Mesendoderm (in vitro differentiated cells): ENCODE results near the gene ACBD3.

Source experiments
- DNase-seq: peaks from one replicate; pipeline ENCODE4 v3.0.0; 2013
- H2AK5ac ChIP-seq: 2 replicates; pipeline ENCODE4 v1.6.1; 2013; ENCODE audit warnings: low read length, inconsistent platforms
- H2BK120ac ChIP-seq: 2 replicates; pipeline ENCODE4 v1.6.1; 2013; ENCODE audit warnings: low read depth, mild to moderate bottlenecking, low read length, moderate library complexity, mixed read lengths
- H2BK15ac ChIP-seq: replicated peaks from 2 replicates; pipeline ENCODE4 v1.6.1; 2013; ENCODE audit warnings: low read depth, mild to moderate bottlenecking, moderate library complexity
- H2BK5ac ChIP-seq: 2 replicates; pipeline ENCODE4 v1.6.1; 2013; ENCODE audit warnings: low read length, inconsistent platforms
- H3K18ac ChIP-seq: 2 replicates; pipeline ENCODE4 v1.6.1; 2013; ENCODE audit warnings: mild to moderate bottlenecking, low read length, mixed read lengths
- H3K23ac ChIP-seq: one replicate; pipeline ENCODE4 v1.6.1; 2013; ENCODE audit warnings: low read length
- H3K27ac ChIP-seq: 2 replicates; pipeline ENCODE4 v1.5.1; 2013; ENCODE audit warnings: low read depth, mild to moderate bottlenecking, inconsistent platforms, low read length, moderate library complexity
- H3K27me3 ChIP-seq: 2 replicates; pipeline ENCODE4 v1.6.1; 2013; ENCODE audit warnings: low read length, control low read depth, mild to moderate bottlenecking, inconsistent platforms; ENCODE audit not compliant: insufficient read depth, poor library complexity
- H3K36me3 ChIP-seq: 2 replicates; pipeline ENCODE4 v1.6.1; 2013; ENCODE audit warnings: low read length, inconsistent platforms; ENCODE audit not compliant: control insufficient read depth, insufficient read depth
- H3K4ac ChIP-seq: one replicate; pipeline ENCODE4 v1.6.1; 2013; ENCODE audit warnings: low read depth, mild to moderate bottlenecking, low read length, moderate library complexity
- H3K4me1 ChIP-seq: 2 replicates; pipeline ENCODE4 v1.6.1; 2013; ENCODE audit warnings: low read depth, low read length, inconsistent platforms; ENCODE audit not compliant: control insufficient read depth
- H3K4me2 ChIP-seq: 2 replicates; pipeline ENCODE4 v1.6.1; 2013; ENCODE audit warnings: low read length
- H3K4me3 ChIP-seq: 2 replicates; pipeline ENCODE4 v1.5.1; 2013; ENCODE audit warnings: mild to moderate bottlenecking, low read length
- H3K56ac ChIP-seq: one replicate; pipeline ENCODE4 v1.6.1; 2013; ENCODE audit warnings: low read length
- H3K79me1 ChIP-seq: 2 replicates; pipeline ENCODE4 v1.6.1; 2013; ENCODE audit warnings: low read length, inconsistent platforms
- H3K79me2 ChIP-seq: 2 replicates; pipeline ENCODE4 v1.6.1; 2013; ENCODE audit warnings: mild to moderate bottlenecking, low read length; ENCODE audit not compliant: control insufficient read depth, insufficient read depth
- H3K9ac ChIP-seq: 2 replicates; pipeline ENCODE4 v1.6.1; 2013; ENCODE audit warnings: low read length, inconsistent platforms
- H4K5ac ChIP-seq: one replicate; pipeline ENCODE4 v1.6.1; 2013; ENCODE audit warnings: low read length
- H4K8ac ChIP-seq: one replicate; pipeline ENCODE4 v1.6.1; 2013; ENCODE audit warnings: low read depth, mild to moderate bottlenecking, control low read depth, low read length, moderate library complexity
- WGBS: extraction: QIAGEN DNeasy Blood & Tissue Kit; methylation state at CpG from one replicate; pipeline ENCODE4 v1.1.7; 2013; ENCODE audit warnings: low lambda C conversion rate, missing lambda C conversion rate; ENCODE audit not compliant: insufficient coverage; ENCODE audit errors: extremely low coverage; 5-methylcytosine and 5-hydroxymethylcytosine counted together

Gene ACBD3

GRCh38 chr1:226223157-226223785, 36.7 kb upstream of the ACBD3 start, which contains the start of gene MIXL1:
Gene MIXL1, plus strand, starts transcription at chr1:226223664. Its CDS starts 18 bp downstream, at chr1:226223682.
- H3K27ac ChIP-seq, result peak within 1 kb of the TSS; percentile 86
- H2AK5ac ChIP-seq, result peak within 1 kb of the TSS; percentile 98
- H2BK15ac ChIP-seq, result peak within 1 kb of the TSS; percentile 41
- WGBS, result no CpG with 5 or more reads among the region's 62 CpGs
- H3K18ac ChIP-seq, result peak within 1 kb of the TSS; percentile 85
- peak within 1 kb of the TSS; percentile 92 for H4K5ac ChIP-seq
- peak within 1 kb of the TSS; percentile 92 for H3K23ac ChIP-seq
- peaks cover 4% of the 10 kb centered on the region for H3K79me1 ChIP-seq
- peaks cover 10% of the 10 kb centered on the region for H3K36me3 ChIP-seq
- H3K27me3 ChIP-seq, result no peaks in the 10 kb centered on the region
- H4K8ac ChIP-seq, result no peak within 1 kb of the TSS
- peaks cover 24% of the 10 kb centered on the region for H3K79me2 ChIP-seq
- H3K4ac ChIP-seq, result peak within 1 kb of the TSS; percentile 98
- peak within 1 kb of the TSS; percentile 75 for H3K4me3 ChIP-seq
- H2BK5ac ChIP-seq, result peak within 1 kb of the TSS; percentile 95
- peak within 1 kb of the TSS; percentile 96 for H2BK120ac ChIP-seq
- peak; percentile 95 for DNase-seq
- H3K4me1 ChIP-seq, result peaks cover 12% of the 10 kb centered on the region
- H3K4me2 ChIP-seq, result peak within 1 kb of the TSS; percentile 9
- peak within 1 kb of the TSS; percentile 97 for H3K56ac ChIP-seq
- peak within 1 kb of the TSS; percentile 91 for H3K9ac ChIP-seq

GRCh38 chr1:226222686-226223085, 36.1 kb upstream of the ACBD3 start:
- Histone ChIP-seq H3K56ac (peak overlapping the region; percentile 82), H2BK5ac (peak overlapping the region; percentile 94), H3K27ac (peak overlapping the region; percentile 86), H3K4me1 (peaks cover 12% of the 10 kb centered on the region), H3K79me2 (peaks cover 24% of the 10 kb centered on the region), H3K4me2 (no peak overlapping the region), H3K4ac (peak overlapping the region; percentile 98), H3K23ac (no peak overlapping the region), H4K5ac (peak overlapping the region; percentile 92), H4K8ac (no peak overlapping the region), H3K27me3 (no peaks in the 10 kb centered on the region), H3K18ac (peak overlapping the region; percentile 85), H2BK15ac (peak overlapping the region; percentile 41), H2BK120ac (peak overlapping the region; percentile 96), H3K79me1 (peaks cover 4% of the 10 kb centered on the region), H3K36me3 (peaks cover 10% of the 10 kb centered on the region), H3K4me3 (no peak overlapping the region), H2AK5ac (peak overlapping the region; percentile 98), H3K9ac (peak overlapping the region; percentile 44)
- no peak for DNase-seq
- no CpG with 5 or more reads among the region's 10 CpGs for WGBS

DNA sequence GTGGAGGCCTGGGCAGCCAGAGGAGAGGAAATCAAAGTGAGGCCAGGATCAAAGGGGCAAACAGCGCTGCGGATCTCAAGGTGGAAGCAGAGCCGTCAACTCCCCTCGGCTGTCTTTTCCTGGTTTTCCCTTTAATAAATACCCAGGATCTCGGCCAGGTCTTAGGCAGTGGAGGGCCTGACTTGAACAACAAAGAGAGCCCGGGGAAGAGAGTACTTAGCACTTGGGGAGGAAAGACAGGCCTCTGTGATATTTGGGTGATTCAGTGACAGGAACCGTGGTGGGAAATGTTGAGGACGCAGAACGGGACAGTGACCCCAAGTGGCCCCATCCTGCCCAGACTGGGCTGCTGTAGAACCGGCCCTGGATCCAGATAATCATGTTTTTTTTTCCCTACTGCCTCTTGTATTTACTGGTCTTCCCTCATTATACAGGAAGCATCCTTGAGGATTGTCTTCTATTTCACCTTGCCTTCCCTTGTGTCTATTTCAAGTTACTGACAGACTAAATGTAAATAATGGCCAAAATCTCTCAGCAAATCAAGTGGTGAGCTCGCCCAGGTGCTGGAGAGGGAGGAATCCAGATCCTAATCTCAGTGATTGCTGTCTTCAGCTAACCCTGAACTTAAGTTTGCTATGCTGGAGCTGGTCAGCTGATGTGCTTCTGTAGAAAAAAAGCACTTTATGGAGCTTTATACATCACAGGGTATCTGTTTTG, 34.1 kb upstream of the ACBD3 start:
- H3K56ac ChIP-seq, result peak overlapping the region; percentile 78
- H3K27ac ChIP-seq, result peak overlapping the region; percentile 97
- no peak overlapping the region for H2BK15ac ChIP-seq
- H3K79me2 ChIP-seq, result peaks cover 16% of the 10 kb centered on the region
- no CpG with 5 or more reads among the region's 11 CpGs for WGBS
- DNase-seq, result peak; percentile 85
- H4K8ac ChIP-seq, result peak overlapping the region; percentile 76
- H3K4ac ChIP-seq, result peak overlapping the region; percentile 92
- H3K9ac ChIP-seq, result peak overlapping the region; percentile 48
- peaks cover 5% of the 10 kb centered on the region for H3K36me3 ChIP-seq
- H2AK5ac ChIP-seq, result no peak overlapping the region
- H3K4me1 ChIP-seq, result peaks cover 16% of the 10 kb centered on the region
- H3K18ac ChIP-seq, result peak overlapping the region; percentile 88
- peaks cover under 1% of the 10 kb centered on the region for H3K79me1 ChIP-seq
- peak overlapping the region; percentile 91 for H2BK5ac ChIP-seq
- no peak overlapping the region for H3K4me2 ChIP-seq
- no peaks in the 10 kb centered on the region for H3K27me3 ChIP-seq
- no peak overlapping the region for H4K5ac ChIP-seq
- H2BK120ac ChIP-seq, result peak overlapping the region; percentile 95
- H3K4me3 ChIP-seq, result no peak overlapping the region
- no peak overlapping the region for H3K23ac ChIP-seq

GRCh38 chr1:226217273-226217672, 30.7 kb upstream of the ACBD3 start:
- peaks cover 31% of the 10 kb centered on the region for H3K4me1 ChIP-seq
- peak overlapping the region; percentile 54 for H3K56ac ChIP-seq
- H2AK5ac ChIP-seq, result peak overlapping the region; percentile 27
- H3K18ac ChIP-seq, result peak overlapping the region; percentile 63
- peak overlapping the region; percentile 97 for H3K4ac ChIP-seq
- DNase-seq, result no peak
- H3K79me2 ChIP-seq, result no peaks in the 10 kb centered on the region
- no peaks in the 10 kb centered on the region for H3K27me3 ChIP-seq
- no peaks in the 10 kb centered on the region for H3K79me1 ChIP-seq
- no peak overlapping the region for H2BK15ac ChIP-seq
- no peak overlapping the region for H3K27ac ChIP-seq
- peak overlapping the region; percentile 51 for H4K5ac ChIP-seq
- WGBS, result no CpG with 5 or more reads among the region's 10 CpGs
- H2BK5ac ChIP-seq, result peak overlapping the region; percentile 74
- H3K4me2 ChIP-seq, result no peak overlapping the region
- H3K4me3 ChIP-seq, result no peak overlapping the region
- H3K9ac ChIP-seq, result peak overlapping the region; percentile 13
- peak overlapping the region; percentile 75 for H2BK120ac ChIP-seq
- H3K23ac ChIP-seq, result no peak overlapping the region
- H3K36me3 ChIP-seq, result no peaks in the 10 kb centered on the region
- H4K8ac ChIP-seq, result no peak overlapping the region

DNA sequence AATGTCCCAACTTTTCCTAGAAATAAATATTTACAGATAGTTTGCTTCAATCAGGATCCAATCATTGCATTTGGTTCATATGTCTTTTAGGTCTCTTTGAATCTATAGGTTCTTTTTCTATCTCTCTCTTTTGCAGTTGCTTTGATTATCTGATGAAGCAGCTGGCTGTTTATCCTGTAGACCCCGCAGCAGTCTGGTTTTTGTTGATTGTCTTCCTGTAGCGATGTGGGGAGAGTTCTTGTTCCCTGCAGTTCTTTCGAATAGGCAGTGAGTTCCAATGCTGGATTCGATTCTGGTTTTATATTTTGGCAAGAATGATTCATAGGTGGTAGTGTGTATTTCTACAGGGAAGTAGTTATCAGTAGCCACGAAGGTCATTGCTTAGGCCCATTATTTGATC, 29.5 kb upstream of the ACBD3 start:
- Histone ChIP-seq H3K4me2 (no peak overlapping the region), H3K4me3 (no peak overlapping the region), H3K27me3 (no peaks in the 10 kb centered on the region), H2BK5ac (peak overlapping the region; percentile 99), H3K4ac (peak overlapping the region; percentile 44), H4K5ac (peak overlapping the region; percentile 90), H3K79me1 (no peaks in the 10 kb centered on the region), H3K9ac (peak overlapping the region; percentile 25), H3K18ac (peak overlapping the region; percentile 43), H4K8ac (no peak overlapping the region), H2BK15ac (no peak overlapping the region), H3K56ac (peak overlapping the region; percentile 54), H3K27ac (peak overlapping the region; percentile 71), H3K36me3 (no peaks in the 10 kb centered on the region), H2BK120ac (no peak overlapping the region), H3K4me1 (peaks cover 33% of the 10 kb centered on the region), H3K79me2 (no peaks in the 10 kb centered on the region), H2AK5ac (peak overlapping the region; percentile 90), H3K23ac (no peak overlapping the region)
- DNase-seq, result peak; percentile 91
- no CpG with 5 or more reads among the region's 5 CpGs for WGBS
